IPS-20b (cell line): Measurements from ENCODE around the gene RBM20.
"Not testable (repeated sequence)": the region's sequence is repeated elsewhere in the genome, so short reads cannot be mapped to it uniquely, and the experiment has no call there.

ENCODE experiments used
- H3K27ac ChIP-seq: one replicate; pipeline ENCODE4 v1.5.1; 2013; ENCODE audit warnings: low read length
- H3K27me3 ChIP-seq: 2 replicates; pipeline ENCODE4 v1.6.1; 2013; ENCODE audit warnings: mild to moderate bottlenecking, low read length, inconsistent platforms; ENCODE audit not compliant: insufficient read depth
- H3K36me3 ChIP-seq: 2 replicates; pipeline ENCODE4 v1.6.1; 2013; ENCODE audit warnings: low read depth, mild to moderate bottlenecking, inconsistent platforms, low read length, moderate library complexity; ENCODE audit not compliant: insufficient read depth
- H3K4me1 ChIP-seq: 2 replicates; pipeline ENCODE4 v1.6.1; 2013; ENCODE audit warnings: mild to moderate bottlenecking, control low read depth, inconsistent platforms, low read length, moderate library complexity; ENCODE audit not compliant: insufficient read depth
- H3K4me3 ChIP-seq: 2 replicates; pipeline ENCODE4 v1.5.1; 2013; ENCODE audit warnings: mild to moderate bottlenecking, low read length, inconsistent platforms
- H3K9ac ChIP-seq: 2 replicates; pipeline ENCODE4 v1.6.1; 2013; ENCODE audit warnings: low read depth, mild to moderate bottlenecking, inconsistent platforms, low read length, moderate library complexity
- H3K9me3 ChIP-seq: 2 replicates; pipeline ENCODE4 v1.6.1; 2013; ENCODE audit warnings: mild to moderate bottlenecking, low read depth, low read length, inconsistent platforms; ENCODE audit not compliant: insufficient read depth

Gene RBM20

GRCh38 chr10:110628161-110628560 lies 16.0 kb upstream of the RBM20 start:
- Histone ChIP-seq H3K4me3 (no peak overlapping the region), H3K4me1 (peaks cover 5% of the 10 kb centered on the region), H3K9me3 (no peaks in the 10 kb centered on the region), H3K36me3 (no peaks in the 10 kb centered on the region), H3K27ac (no peak overlapping the region), H3K9ac (no peak overlapping the region), H3K27me3 (no peaks in the 10 kb centered on the region)

GRCh38 chr10:110629680-110630191 lies 14.4 kb upstream of the RBM20 start:
- no peaks in the 10 kb centered on the region for H3K9me3 ChIP-seq
- no peaks in the 10 kb centered on the region for H3K27me3 ChIP-seq
- H3K36me3 ChIP-seq: no peaks in the 10 kb centered on the region
- H3K4me1 ChIP-seq: peaks cover 5% of the 10 kb centered on the region
- no peak overlapping the region for H3K9ac ChIP-seq
- H3K27ac ChIP-seq: no peak overlapping the region
- no peak overlapping the region for H3K4me3 ChIP-seq

GRCh38 chr10:110631934-110632333 lies 12.2 kb upstream of the RBM20 start:
- Histone ChIP-seq H3K9me3 (no peaks in the 10 kb centered on the region), H3K4me3 (no peak overlapping the region), H3K27ac (no peak overlapping the region), H3K27me3 (no peaks in the 10 kb centered on the region), H3K9ac (no peak overlapping the region), H3K4me1 (peaks cover 6% of the 10 kb centered on the region), H3K36me3 (no peaks in the 10 kb centered on the region)

GRCh38 chr10:110632591-110633215 lies 11.4 kb upstream of the RBM20 start:
- H3K27ac ChIP-seq: no peak overlapping the region

GRCh38 chr10:110634527-110635209 lies 9.5 kb upstream of the RBM20 start:
- Histone ChIP-seq H3K4me3 (no peak overlapping the region), H3K9ac (no peak overlapping the region), H3K36me3 (no peaks in the 10 kb centered on the region), H3K27me3 (no peaks in the 10 kb centered on the region), H3K4me1 (peaks cover 14% of the 10 kb centered on the region), H3K9me3 (no peaks in the 10 kb centered on the region), H3K27ac (no peak overlapping the region)

More at GRCh38 chr10:110632591-110633215, 11.4 kb upstream of the RBM20 start:
- Histone ChIP-seq H3K36me3 (no peaks in the 10 kb centered on the region), H3K9ac (no peak overlapping the region), H3K4me3 (no peak overlapping the region), H3K9me3 (no peaks in the 10 kb centered on the region), H3K4me1 (peaks cover 12% of the 10 kb centered on the region), H3K27me3 (no peaks in the 10 kb centered on the region)

GRCh38 chr10:110636572-110636931 lies 7.6 kb upstream of the RBM20 start:
- peaks cover 4% of the 10 kb centered on the region for H3K27me3 ChIP-seq
- H3K9me3 ChIP-seq: no peaks in the 10 kb centered on the region
- no peak overlapping the region for H3K27ac ChIP-seq
- H3K36me3 ChIP-seq: no peaks in the 10 kb centered on the region
- peaks cover 22% of the 10 kb centered on the region for H3K4me1 ChIP-seq
- H3K9ac ChIP-seq: no peak overlapping the region
- H3K4me3 ChIP-seq: peak overlapping the region; percentile 17; the same call in 1 of the 2 replicates

GRCh38 chr10:110636932-110637557 lies 7.1 kb upstream of the RBM20 start:
- peaks cover 8% of the 10 kb centered on the region for H3K27me3 ChIP-seq
- no peak overlapping the region for H3K27ac ChIP-seq
- H3K9me3 ChIP-seq: no peaks in the 10 kb centered on the region
- H3K4me3 ChIP-seq: peak overlapping the region; percentile 17; the same call in 1 of the 2 replicates
- peaks cover 26% of the 10 kb centered on the region for H3K4me1 ChIP-seq
- no peaks in the 10 kb centered on the region for H3K36me3 ChIP-seq
- no peak overlapping the region for H3K9ac ChIP-seq

- Histone ChIP-seq H3K9me3 (no peaks in the 10 kb centered on the region), H3K36me3 (no peaks in the 10 kb centered on the region), H3K4me3 (no peak overlapping the region; the same call in 1 of the 2 replicates), H3K4me1 (peaks cover 29% of the 10 kb centered on the region), H3K27me3 (peaks cover 14% of the 10 kb centered on the region), H3K9ac (no peak overlapping the region), H3K27ac (no peak overlapping the region)
Measured at GRCh38 chr10:110637558-110638053, 6.5 kb upstream of the RBM20 start.

- Histone ChIP-seq H3K27me3 (peaks cover 21% of the 10 kb centered on the region), H3K4me1 (peaks cover 32% of the 10 kb centered on the region), H3K4me3 (no peak overlapping the region), H3K27ac (no peak overlapping the region), H3K9me3 (no peaks in the 10 kb centered on the region), H3K36me3 (no peaks in the 10 kb centered on the region), H3K9ac (no peak overlapping the region)
Measured at GRCh38 chr10:110638319-110638718, 5.8 kb upstream of the RBM20 start.

- H3K4me3 ChIP-seq, H3K9me3 ChIP-seq, H3K27ac ChIP-seq, H3K9ac ChIP-seq, H3K36me3 ChIP-seq: not testable (repeated sequence)
- Histone ChIP-seq H3K4me1 (peaks cover 32% of the 10 kb centered on the region), H3K27me3 (peaks cover 28% of the 10 kb centered on the region)
Measured at GRCh38 chr10:110639046-110639445, 5.1 kb upstream of the RBM20 start.

- not testable (repeated sequence) for H3K9me3 ChIP-seq, H3K4me3 ChIP-seq, H3K27ac ChIP-seq, H3K9ac ChIP-seq, H3K36me3 ChIP-seq
- Histone ChIP-seq H3K27me3 (peaks cover 37% of the 10 kb centered on the region), H3K4me1 (peaks cover 32% of the 10 kb centered on the region)
Measured at GRCh38 chr10:110639858-110640257, 4.3 kb upstream of the RBM20 start.
